Measurements from ENCODE around the gene MAP7.

DNA sequence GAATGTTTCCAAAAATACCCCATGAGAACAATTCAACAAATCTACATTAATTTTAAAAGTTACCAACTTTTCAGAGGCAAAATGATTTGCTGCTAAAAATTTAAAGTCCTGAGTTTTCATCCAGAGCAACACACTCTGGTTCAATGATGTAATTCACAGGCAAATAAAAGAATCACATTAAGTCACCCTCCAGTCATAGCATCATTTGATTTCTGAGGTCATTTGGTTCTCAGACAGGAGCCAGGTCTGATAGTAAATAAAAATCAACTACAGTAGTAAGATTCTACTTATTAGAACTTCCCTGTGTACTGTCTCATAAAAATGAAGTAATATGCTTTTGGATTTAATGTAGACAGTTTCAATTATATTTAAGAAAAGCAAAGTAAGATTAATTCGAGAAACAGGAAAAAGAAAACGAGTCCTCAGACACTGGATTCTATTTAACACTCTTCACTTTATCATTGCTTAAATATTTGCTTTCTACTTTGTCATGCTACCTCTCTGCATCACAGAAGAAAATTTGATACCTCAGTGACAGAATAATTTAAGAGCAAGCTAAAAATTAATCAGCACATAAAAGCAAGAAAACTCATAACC, 25.8 kb downstream of the MAP7 start:
- TF ChIP-seq, protein P1, sequence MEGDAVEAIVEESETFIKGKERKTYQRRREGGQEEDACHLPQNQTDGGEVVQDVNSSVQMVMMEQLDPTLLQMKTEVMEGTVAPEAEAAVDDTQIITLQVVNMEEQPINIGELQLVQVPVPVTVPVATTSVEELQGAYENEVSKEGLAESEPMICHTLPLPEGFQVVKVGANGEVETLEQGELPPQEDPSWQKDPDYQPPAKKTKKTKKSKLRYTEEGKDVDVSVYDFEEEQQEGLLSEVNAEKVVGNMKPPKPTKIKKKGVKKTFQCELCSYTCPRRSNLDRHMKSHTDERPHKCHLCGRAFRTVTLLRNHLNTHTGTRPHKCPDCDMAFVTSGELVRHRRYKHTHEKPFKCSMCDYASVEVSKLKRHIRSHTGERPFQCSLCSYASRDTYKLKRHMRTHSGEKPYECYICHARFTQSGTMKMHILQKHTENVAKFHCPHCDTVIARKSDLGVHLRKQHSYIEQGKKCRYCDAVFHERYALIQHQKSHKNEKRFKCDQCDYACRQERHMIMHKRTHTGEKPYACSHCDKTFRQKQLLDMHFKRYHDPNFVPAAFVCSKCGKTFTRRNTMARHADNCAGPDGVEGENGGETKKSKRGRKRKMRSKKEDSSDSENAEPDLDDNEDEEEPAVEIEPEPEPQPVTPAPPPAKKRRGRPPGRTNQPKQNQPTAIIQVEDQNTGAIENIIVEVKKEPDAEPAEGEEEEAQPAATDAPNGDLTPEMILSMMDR (conservative IDR thresholded peaks at IDR 0.05; ENCODE audit: low read length), result no peak
- TF ChIP-seq EZH2phosphoT487 (IDR thresholded peaks at IDR 0.05; ENCODE audit: borderline replicate concordance, low read depth, low read length), result no peak
